GM18508 (cell line): ENCODE measurements around the gene CHRNB2.

Experiments
- ATAC-seq: cut with Tn5 transposase; IDR thresholded peaks from one replicate; pipeline ENCODE4 v1.9.1; 2021; ENCODE audit warnings: moderate number of reproducible peaks; ENCODE audit not compliant: insufficient read depth, unreplicated experiment

CHRNB2 gene

DNA sequence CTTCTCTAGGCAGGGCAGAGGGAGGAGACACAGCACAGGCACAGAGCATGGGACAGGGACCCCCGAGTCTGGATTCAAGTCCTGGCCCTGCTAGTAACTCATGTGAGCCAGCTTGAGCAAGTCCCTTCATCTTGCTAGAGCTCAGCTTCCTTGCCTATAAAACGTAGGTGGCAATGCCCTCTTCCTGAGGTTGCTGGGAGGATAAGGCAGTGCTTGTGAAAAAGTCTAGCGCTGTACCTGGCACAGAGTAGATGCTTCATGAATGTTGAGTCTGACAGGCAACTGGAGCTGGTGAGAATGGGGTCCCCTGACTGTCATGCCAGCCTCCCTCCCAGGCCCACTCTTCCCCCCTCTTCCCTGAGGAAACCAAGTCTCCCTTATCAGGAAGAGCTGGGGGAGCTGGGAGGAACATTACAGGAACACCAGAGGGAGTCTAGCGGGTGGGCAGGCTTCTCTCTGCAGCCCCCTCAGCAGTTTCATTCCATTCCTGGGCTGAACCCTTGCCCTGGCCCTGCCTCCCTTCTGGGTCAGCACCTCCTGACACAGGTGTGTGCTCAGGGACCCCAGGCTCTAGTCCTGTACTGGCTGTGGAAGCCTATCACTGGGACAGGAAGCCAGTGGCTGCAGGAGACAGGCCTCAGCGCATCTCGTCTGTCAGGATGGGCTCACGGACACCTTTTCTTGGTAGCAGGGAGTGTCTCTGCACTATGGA, 9.9 kb downstream of the CHRNB2 start:
- no peak for ATAC-seq

DNA sequence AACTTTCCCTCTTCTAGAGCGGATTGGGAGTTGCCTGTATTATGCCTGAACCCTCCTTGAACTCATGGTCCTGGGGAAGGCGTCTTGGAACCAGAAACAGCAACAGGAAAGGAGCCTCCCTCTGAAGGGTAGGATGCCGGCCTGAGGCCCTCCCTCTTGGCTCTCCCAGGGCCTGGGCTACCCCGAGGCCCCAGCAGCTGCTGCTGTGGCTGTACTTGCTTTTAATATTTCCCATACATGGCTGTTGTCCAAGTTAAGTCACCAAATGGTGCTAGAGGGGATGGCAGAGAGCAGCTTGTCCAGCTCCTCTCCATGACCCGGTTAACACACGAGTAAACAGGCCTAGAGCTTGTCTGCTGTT, 10.5 kb downstream of the CHRNB2 start:
- no peak for ATAC-seq

DNA sequence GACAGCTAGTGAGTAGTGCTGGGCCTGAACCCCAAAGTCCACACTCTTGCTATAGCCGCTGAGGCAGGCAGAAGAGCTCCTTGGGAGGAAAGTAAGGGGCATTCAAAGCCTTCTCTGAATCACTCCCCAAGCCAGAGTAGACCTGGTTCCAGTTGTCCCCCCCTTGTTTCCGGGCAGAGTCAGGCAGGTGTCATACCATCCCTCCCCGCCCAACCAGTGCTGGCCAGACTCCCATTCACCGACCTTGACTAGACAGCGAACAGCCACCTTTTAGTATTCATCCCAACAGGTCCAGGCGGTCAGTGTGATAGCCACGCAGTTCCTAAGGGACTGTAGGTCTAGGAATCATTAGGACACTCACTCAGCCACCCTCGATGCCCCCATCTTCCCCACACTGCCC, 11.8 kb downstream of the CHRNB2 start:
- no peak for ATAC-seq

DNA sequence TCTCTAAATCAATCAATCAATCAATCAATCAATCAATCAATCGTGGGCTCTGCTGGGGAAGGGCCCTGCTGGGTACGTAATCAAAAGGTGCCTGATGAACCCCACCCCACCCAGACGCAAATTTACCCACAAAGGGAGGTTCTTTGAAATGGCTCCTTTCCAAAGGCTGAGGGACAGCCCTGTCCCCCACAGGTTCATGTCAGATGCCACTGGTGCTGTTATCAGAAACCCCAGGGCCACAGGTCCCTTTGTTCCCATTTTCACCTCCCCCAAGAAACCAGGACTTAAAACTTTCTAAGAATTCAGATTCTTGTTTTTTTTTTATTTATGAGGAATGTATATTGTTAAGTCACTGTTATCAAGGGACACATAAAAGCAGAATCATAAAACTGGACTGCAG, 14.2 kb downstream of the CHRNB2 start:
- no peak for ATAC-seq

DNA sequence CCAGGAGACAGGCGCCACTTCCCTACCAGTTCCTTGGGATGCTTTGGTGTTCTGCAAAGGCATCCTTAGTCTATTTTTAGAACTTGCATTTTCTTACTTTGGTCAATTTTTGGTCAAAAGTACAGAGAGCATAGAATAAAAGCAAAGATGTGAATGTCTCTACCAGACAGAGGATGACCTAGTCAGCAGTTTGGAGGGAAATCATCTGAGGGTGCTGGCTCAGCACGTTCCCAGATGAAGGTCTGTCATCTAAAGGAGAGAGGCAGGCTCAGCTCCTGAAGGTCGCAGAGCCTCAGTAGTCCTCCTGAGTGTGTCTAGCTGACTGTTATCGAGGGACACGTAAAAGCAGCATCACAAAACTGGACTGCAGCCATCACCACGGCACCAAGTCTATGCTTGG, 15.3 kb downstream of the CHRNB2 start:
- no peak for ATAC-seq

DNA sequence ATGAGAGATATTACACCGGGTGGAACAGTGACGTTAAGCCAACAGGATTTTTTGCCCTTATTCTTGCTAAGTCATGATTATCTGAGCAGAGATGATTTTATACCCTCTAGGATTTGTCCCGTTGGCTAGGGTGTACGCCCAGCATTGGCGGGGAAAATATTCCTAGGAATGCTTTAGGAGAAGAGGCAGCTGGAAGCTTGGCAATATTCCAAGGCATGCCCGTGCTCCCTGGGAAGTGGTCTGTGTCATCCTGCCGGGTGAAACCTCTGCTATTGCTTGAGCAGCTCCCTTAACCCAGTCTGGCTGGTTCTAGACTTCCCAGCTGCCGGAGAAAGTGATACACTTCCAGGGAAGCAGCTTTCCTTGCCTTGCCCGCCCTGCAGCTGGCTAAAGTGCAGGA, 16.2 kb downstream of the CHRNB2 start:
- no peak for ATAC-seq

DNA sequence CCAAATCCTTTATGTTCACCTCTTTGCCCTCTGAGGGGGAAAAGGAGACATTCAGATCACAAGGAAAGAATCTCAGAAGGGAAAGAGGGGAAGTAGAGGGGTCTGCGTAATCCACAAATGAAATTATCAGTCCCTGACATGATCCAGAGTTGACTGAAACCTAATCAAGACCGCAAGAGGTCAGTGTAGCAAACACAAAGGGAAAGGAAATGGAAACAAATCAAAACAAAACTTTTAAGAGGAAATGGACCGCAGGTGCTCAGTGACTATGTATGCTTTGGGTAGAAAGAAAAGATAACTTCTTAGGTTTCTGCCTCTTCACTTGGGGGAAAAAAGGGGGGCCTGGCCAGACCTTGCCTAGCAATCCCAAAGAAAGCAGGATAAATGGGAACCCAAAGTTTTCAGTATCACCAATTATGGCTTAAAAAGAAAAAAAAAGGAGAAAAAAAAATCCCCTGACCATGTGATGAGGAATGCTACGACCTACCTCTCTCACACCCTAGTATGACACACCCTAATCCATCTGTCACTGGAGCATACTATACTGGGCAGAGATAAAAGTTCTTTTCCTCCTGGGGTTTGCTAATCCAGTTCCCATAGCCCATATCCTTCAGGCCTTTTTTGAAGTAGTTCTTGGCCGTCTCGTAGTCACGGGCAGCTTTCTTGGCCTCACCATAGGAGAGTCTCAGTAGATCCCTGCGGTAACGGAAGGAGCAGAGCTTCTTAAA, 16.9 kb downstream of the CHRNB2 start:
- no peak for ATAC-seq

DNA sequence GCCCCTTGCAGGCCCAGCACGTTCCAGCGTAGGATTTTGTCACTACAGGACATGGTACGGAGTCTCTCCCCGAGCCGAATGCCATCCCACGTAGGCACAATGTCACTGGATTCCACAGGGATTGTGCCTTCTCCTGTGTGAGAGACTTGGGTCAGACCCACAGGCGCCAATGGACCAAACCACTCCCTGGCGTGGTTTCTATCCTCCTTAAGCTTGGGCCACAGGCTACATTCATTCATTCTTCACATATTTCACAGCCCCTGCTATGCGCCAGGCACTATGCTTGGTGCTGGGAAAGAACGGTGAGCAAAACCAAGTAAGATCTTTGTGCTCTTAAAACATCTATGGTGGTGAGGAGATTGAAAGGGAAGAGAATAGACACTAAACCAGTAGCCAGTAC, 18.7 kb downstream of the CHRNB2 start:
- ATAC-seq, result no peak

DNA sequence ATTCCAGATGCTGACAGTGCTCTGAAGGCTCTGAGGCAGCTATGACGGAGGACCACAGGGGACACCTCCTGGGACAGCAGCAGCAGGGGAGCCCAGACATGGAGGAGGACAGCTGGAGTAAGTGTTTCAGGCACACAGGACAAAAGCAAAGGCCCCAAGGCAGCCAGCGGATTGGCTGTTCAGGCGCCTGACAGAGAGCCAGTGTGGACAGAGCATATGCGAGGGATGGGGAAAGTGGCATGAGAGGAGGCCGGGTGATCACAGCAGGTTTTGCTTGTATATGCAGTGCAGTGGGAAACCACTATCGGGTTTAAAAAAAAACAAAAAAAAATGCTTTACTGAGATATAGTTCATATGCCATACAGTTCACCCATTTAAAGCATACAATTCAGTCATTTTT, 19.1 kb downstream of the CHRNB2 start:
- ATAC-seq, result no peak

DNA sequence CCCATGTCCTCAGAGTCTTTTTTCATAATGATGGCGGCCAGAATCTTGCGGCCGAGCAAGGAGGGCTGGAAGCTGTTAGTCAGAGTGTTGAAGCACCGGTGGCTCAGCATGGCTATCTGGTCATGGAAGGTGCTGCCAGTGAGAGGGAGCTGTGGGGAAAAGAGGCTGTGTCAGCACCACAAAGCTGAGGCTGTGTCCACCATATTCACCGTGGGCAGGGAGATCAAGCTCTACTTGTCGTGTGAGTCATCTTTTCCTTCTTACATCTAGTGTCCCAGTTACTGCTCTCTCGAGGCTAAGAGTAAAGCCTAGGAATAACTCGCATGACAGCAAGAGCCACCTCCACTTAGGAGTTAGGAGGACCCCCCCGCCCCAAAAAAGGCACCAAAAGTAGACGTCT, 22.2 kb downstream of the CHRNB2 start:
- no peak for ATAC-seq

DNA sequence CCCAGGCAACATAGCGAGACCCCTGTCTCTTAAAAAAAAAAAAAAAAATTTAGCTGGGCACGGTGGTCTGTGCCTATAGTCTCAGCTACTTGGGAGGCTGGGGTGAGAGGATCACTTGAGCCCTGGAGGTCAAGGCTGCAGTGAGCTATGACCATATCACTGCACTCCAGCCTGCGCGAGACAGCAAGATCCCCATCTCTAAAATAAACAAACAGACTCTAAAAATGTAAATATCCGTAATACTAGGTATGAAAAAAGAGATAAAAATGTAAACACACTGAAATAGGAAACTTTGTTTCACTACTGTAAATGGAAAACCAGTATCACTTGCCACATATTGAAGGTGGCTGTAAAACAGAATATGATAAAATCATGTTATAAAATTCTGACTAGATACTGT, 23.2 kb downstream of the CHRNB2 start:
- ATAC-seq, result no peak

DNA sequence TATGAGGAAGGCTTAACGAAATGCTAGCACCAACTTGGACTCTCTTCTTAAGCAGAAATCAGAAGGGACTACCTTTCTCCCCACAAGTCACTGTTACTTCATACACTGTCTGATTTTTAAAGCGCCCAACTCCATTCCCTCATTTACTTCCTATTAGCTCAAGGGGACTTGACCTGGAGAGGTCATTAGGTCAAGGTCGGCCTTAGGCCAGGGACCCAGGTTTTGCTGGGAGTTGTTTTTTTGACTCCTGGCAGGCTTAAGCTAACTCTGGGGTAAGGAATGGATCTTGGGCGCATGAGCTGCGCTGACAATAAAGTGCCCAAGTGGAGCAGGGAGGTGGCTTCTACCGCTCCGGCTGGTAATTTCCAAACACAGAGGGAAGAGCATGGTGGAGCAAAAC, 23.6 kb downstream of the CHRNB2 start:
- ATAC-seq, result no peak

DNA sequence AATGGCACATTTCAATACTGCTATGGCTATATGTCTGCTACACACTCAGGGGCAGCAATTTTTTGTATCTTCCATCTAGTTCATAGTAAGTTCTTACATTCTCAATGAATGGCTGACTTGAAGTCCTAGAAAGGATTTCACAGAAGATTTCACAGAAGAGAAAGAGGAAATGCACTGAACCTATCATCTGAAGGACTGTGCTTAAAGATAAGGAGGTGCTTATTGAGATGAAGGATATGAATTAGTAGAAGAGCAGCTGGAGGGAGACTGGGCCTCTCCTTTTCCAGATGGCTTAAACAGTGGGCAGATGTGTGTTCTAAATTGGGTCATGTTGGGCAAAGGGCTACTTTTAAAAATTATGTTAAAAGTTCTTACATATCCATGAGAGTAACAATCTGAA, 25.8 kb downstream of the CHRNB2 start:
- ATAC-seq, result no peak

DNA sequence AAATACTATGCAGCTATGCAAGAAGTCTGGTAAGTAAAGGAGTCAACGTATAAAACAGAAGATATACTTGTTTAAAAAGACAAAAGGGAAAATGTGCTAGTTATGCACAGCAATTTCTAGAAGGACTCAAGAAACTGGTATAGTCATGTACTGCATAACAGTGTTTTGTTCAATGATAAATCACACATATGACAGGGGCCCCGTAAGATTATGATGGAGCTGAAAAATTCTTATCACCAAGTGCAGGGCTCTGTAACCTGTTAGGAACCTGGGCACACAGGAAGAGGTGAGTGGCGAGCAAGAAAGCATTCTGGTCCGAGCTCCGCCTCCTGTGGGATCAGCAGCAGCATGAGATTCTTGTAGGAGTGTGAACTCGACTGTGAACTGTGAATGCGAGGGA, 27.2 kb downstream of the CHRNB2 start:
- no peak for ATAC-seq

DNA sequence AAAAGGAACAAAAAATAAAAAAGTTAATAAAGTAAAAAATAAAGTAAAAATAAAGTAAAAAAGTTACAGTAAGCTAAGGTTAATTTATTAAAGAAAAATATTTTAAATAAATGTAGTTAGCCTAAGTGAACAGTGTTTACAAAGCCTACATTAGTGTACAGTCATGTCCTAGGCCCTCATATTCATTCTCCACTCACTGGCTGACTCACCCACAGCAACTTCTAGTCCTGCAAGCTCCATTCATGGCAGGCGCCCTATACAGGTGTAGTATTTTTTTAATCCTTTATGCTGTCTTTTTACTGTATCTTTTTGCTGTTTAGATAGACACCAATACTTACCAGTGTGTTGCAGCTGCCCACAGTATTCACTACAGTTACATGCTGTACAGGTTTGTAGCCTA, 28.0 kb downstream of the CHRNB2 start:
- ATAC-seq, result no peak

DNA sequence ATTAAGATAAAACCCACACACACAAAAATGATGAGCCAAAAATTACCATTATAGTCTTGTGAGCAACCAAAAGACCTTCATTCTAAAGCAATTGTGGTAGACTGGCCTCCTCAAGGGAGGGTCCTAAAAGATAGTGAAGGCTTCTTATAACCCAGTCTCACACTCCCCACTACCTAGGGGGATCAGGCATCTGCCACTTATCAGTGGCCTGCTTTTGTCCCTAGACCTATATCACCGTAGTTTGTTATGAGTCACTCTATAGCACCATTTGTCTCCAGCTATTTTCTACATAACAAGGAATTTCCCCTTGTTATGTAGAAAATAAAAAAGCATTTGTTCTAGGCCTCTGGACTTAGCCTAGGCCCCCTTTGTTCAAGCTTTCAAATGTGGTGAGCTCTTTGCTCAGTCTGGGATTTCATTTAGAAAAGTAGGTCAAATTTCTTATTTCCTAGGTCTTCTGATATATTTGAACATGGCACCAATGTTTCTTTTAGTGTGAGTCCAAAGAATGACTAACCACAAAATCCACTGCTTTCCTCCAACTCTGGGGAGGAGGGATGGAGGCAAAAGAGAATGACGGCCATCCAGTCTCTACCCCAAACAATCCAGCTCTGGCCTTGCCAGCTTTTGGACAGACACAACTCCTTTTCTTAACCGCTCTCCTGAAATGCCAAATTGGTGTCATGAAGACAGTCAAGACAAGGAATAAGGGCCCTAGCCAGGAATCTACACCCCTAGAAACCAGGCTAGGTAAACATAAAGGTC, 31.5 kb downstream of the CHRNB2 start:
- no peak for ATAC-seq

DNA sequence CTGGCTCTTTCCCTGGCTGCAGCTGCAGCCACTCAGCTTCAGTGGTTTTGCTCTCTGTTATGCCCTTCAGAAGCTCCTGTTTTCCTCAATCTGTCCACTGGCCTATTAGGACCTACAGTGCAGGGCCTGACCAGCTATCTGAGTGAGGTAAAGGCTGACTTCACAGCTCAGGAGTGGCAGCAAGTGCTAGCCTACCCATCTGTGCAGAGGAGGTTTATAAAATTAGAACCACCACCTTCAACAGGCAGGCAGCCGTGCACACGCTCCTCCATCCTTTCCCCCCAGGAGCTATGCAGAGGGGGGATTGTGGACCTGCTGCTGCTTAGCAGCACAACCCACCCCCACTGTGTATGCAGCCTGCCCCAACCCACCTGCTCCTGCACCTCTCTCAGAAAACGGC, 32.1 kb downstream of the CHRNB2 start:
- no peak for ATAC-seq

DNA sequence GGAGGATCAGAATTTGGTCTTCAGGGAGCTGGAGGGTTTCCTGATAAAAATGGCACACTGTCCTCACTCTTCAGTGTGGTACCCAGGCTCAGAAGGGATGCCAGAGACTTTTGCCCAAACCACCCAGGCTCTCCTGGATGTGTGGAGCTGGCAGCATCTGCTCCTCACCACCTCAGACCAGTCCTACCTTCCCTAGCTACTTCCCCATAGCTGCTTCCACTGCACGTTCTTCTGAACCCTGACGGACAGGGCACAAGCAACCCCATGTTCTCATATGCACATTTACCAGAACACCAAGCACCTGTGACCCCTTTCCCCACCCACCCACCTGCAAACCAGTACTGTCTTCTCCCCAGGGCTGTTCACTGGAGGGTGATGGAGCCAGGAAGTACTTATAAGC, 35.7 kb downstream of the CHRNB2 start:
- ATAC-seq, result no peak

DNA sequence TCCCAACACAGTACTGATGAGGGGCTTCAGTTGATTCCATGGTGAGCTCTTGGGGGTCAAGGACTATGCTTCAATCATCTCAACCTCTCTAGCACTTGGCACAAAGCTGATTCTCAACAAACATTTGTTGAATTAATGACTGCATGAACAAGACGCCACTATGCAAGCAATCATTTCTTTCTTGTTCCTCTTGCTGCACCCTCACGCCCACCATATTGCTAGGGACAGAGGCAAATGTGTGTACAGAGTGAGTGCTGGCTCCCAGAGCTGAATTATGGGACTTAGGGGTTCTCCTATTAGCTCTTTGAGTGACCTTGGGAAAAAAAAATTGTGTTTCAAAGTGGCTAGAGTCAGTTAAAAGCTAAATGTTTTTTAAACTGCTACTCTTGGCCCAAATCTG, 38.0 kb downstream of the CHRNB2 start:
- no peak for ATAC-seq

DNA sequence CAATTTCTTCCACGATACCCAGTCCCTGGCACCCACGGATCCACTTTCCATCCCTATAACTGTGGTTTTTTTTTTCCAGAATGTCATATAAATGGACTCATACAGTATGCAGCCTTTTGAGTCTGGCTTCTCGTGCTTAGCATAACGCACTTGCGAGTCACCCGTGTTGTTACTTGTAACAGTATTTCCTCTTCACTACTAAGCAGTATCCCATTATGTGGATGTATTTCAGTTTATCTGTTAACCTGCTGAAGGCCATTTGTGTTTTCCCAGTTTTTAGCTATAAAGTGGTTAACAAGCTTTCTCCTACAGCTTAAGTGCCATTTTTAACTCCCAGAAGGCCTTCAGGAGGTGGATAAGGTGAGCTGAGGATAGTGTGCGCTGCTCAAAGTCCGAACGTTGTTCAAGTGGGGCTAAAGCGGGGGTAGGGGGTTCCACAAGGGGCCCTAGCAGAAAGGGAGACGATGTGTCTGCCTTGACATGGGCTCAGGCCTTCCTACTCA, 39.6 kb downstream of the CHRNB2 start:
- ATAC-seq, result no peak

DNA sequence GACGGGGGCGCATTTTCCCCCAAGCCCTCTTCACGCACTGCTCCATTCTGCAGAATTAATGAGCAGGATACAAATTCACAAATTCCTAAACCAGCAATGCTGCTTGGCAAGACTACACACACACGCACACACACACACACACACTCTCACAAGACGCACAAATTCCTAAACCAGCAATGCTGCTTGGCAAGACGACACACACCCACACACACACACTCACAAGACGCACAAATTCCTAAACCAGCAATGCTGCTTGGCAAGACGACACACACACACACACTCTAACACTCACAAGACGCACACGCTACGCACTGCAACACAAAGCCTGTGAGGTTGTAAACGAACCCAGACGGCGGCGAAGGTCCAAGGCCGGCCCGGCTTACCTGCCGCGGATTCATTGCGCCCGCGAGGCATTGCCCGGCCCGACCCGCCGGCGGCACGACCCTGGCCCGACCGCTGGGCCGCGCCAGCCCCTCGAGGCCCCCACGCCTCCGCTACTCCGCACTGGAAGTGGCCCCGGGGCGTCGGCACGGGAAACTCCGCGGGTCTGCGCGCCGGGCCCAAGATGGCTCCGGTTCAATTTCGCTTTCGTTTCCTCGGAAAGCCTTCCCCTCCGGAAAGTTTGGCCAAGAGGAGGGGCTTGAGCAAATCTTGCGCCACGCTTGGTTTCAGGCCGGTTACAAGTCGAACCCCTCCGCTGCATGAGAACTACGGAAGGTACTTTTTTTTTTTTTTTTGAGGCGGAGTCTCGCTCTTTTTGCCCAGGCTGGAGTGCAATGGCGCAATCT, 40.2 kb downstream of the CHRNB2 start, which contains the start of gene ADAR:
Gene ADAR, minus strand, starts transcription at position 578 of the 788 bp plus-strand sequence. Its CDS starts 180 bp downstream, at position 398.
- no peak for ATAC-seq
